Ovary (tissue), 9 donors: ENCODE data around the gene TICAM2. TPM values are rescaled to one million over a fixed set of nuclear protein-coding genes. Genes with fewer than 3 reads are reported as not detected.

Source experiments
- DNase-seq, 5 donors: peaks; one replicate each; pipeline ENCODE4 v3.0.0-alpha.2; 2019 to 2020
- H3K27ac ChIP-seq, 2 donors: fragments of 200-600 bp; one replicate each; pipeline versions ENCODE4 v1.5.1 to v1.8.0; 2019 to 2022
- H3K27me3 ChIP-seq: fragments of 200-600 bp; one replicate; pipeline ENCODE4 v1.8.0; 2022
- H3K36me3 ChIP-seq: fragments of 200-600 bp; sonication (generic); one replicate; pipeline ENCODE4 v1.5.1; 2019
- H3K4me1 ChIP-seq: one replicate; pipeline ENCODE4 v1.8.1; 2013; ENCODE audit warnings: mild to moderate bottlenecking, moderate library complexity; ENCODE audit not compliant: insufficient read depth
- H3K4me3 ChIP-seq: fragments of 200-600 bp; sonication (generic); one replicate; pipeline ENCODE4 v1.5.1; 2017
- H3K9me3 ChIP-seq, 2 donors: fragments of 200-600 bp in 1 of 2; sonication (generic) in 1 of 2; one replicate each; pipeline versions ENCODE4 v1.5.1 to v1.8.1; 2013 to 2019; ENCODE audit warnings: mild to moderate bottlenecking in 1 of 2, moderate library complexity in 1 of 2
- CTCF ChIP-seq, 3 donors: fragments of 450-650 bp in 2 of 3; fragments of 200-600 bp in 1 of 3; IDR thresholded peaks; one replicate each; pipeline versions ENCODE4 v1.5.1 to v1.8.0; 2016 to 2022; ENCODE audit warnings: antibody characterized with exemption in 3 of 3, mild to moderate bottlenecking in 1 of 3
- EP300 ChIP-seq: sonication (generic); formaldehyde crosslinking; IDR thresholded peaks from one replicate; pipeline ENCODE4 v1.6.1; 2017; ENCODE audit warnings: antibody characterized with exemption
- POLR2A ChIP-seq: fragments of 450-650 bp; IDR thresholded peaks from one replicate; pipeline ENCODE4 v1.6.1; 2017; ENCODE audit warnings: antibody characterized with exemption, mild to moderate bottlenecking, moderate library complexity
- WGBS, 3 donors: extraction: QIAGEN DNeasy Blood & Tissue Kit in 1 of 3; methylation state at CpG; one replicate each; pipeline versions ENCODE4 v1.1.5 to v1.1.7; 2013 to 2017; 5-methylcytosine and 5-hydroxymethylcytosine counted together
- intact Hi-C, 4 donors: fragments of 100-400 bp; cut with DNase I; formaldehyde crosslinking; loops; one replicate each; pipeline versions ENCODE4 v1.11.0 to v1.15.1; 2022 to 2023
- polyA plus RNA-seq, 2 donors: library from polyadenylated mRNA; stranded (reverse); fragments of 200-250 nt in 1 of 2; fragments of 350-450 nt in 1 of 2; fragmentation: Illumina TruSeq in 1 of 2; extraction: RNeasy Lipid Tissue Mini Kit (QIAGEN cat#74804) in 1 of 2; gene quantifications; one replicate each; pipeline ENCODE4 v1.2.3, GENCODE V29; 2013 to 2014
- total RNA-seq, 7 donors: library from RNA; depleted of rRNA in 2 of 7; stranded (reverse); fragments of >200 nt in 2 of 7; fragmentation: NEBNext Ultra II Directional in 3 of 7; extraction: Animal tissue kit (Norgen Biotek cat#: 25700) in 3 of 7; gene quantifications; one replicate each; pipeline versions ENCODE4 v1.1.0 to v1.2.4, GENCODE V29; 2016 to 2023
- donor health status: DM: no; HTN: no; CAD: no; lungs with moderate emphysema.
- donor health status: DM: no; HTN: no; CAD: no.
- donor health status: Bipolar disorder and iron deficiency.
- donor health status: DM: yes; HTN: yes; CAD: no.
- donor health status: DM: no; HTN: no; CAD: no.
- donor health status: DM: yes; HTN: yes; CAD: no.

Gene TICAM2
- total and polyA plus RNA-seq, 9 donors, result 1.0 to 6.4 (median 4.0) TPM

GRCh38 chr5:115544436-115545350 is 57.6 kb downstream of the TICAM2 start, which contains the start of gene FEM1C:
Gene FEM1C (minus strand): TSS chr5:115544775. CDS start chr5:115543493, 1,282 bp downstream.
- 1% methylated on average over 46 to 82 of the region's 82 CpGs for WGBS, 3 donors
- Histone ChIP-seq H3K36me3 (no peaks in the 10 kb centered on the region), H3K27me3 (no peaks in the 10 kb centered on the region), H3K27ac (peak within 1 kb of the TSS; percentile 73 to 100), H3K4me1 (peaks cover 4% of the 10 kb centered on the region), H3K4me3 (peak within 1 kb of the TSS; percentile 90), H3K9me3 (no peaks in the 10 kb centered on the region)
- intact Hi-C loops, result no loop called here
- TF ChIP-seq POLR2A, result peak; percentile 98
- TF ChIP-seq CTCF (IDR thresholded peaks at IDR 0.05), result no peak
- DNase-seq, result peak; percentile 96 to 99 (median 98)

- Histone ChIP-seq H3K4me3 (peak overlapping the region; percentile 90), H3K4me1 (peaks cover 6% of the 10 kb centered on the region), H3K27ac (peak overlapping the region; percentile 73 to 100), H3K9me3 (no peaks in the 10 kb centered on the region), H3K36me3 (no peaks in the 10 kb centered on the region), H3K27me3 (no peaks in the 10 kb centered on the region)
- WGBS, 3 donors, result 0 to 1% (median 0%) methylated on average over 20 of the region's 20 CpGs
- intact Hi-C loops, result no loop called here
- DNase-seq, result peak in 2 of 5 donors; percentile 39 to 64
- TF ChIP-seq POLR2A (no peak), CTCF (IDR thresholded peaks at IDR 0.05) (no peak), EP300 (no peak)
Observed at GRCh38 chr5:115544043-115544435, 58.2 kb downstream of the TICAM2 start.

- no peak for TF ChIP-seq CTCF (IDR thresholded peaks at IDR 0.05)
- TF ChIP-seq POLR2A, result no peak
- TF ChIP-seq EP300, result no peak
- Histone ChIP-seq H3K27ac (peak overlapping the region; percentile 73 to 100), H3K27me3 (no peaks in the 10 kb centered on the region), H3K9me3 (no peaks in the 10 kb centered on the region), H3K4me3 (peak overlapping the region; percentile 90), H3K4me1 (peaks cover 6% of the 10 kb centered on the region), H3K36me3 (no peaks in the 10 kb centered on the region)
- 1 to 3% (median 1%) methylated on average over 15 of the region's 15 CpGs for WGBS, 3 donors
- peak in 1 of 5 donors; percentile 46 for DNase-seq
- intact Hi-C loops, result no loop called here
Observed at GRCh38 chr5:115543365-115544042, 58.8 kb downstream of the TICAM2 start.

- intact Hi-C loops, result no loop called here
- WGBS, 3 donors, result 31 to 44% (median 41%) methylated on average over 10 of the region's 10 CpGs
- TF ChIP-seq POLR2A (no peak), EP300 (no peak), CTCF (IDR thresholded peaks at IDR 0.05) (no peak)
- H3K27ac ChIP-seq, result peak overlapping the region; percentile 73 to 100
- H3K36me3 ChIP-seq, result no peaks in the 10 kb centered on the region
- H3K27me3 ChIP-seq, result no peaks in the 10 kb centered on the region
- peaks cover 6% of the 10 kb centered on the region for H3K4me1 ChIP-seq
- peak overlapping the region; percentile 90 for H3K4me3 ChIP-seq
- H3K9me3 ChIP-seq, result no peaks in the 10 kb centered on the region
- peak in 2 of 5 donors; percentile 15 to 22 for DNase-seq
Observed at GRCh38 chr5:115542651-115543364, 59.5 kb downstream of the TICAM2 start.
